Stimulated activated CD4-positive, alpha-beta T cell treated with anti-CD3 and anti-CD28 coated beads, Interleukin-1b, Interleukin-23, amount 100 ng/mL, for 1 hour (primary cell): Measurements from ENCODE around the gene RUFY4.
"Not testable (repeated sequence)": the region's sequence is repeated elsewhere in the genome, so short reads cannot be mapped to it uniquely, and the experiment has no call there.

Experiments used
- DNase-seq, 2 donors: peaks; one replicate each; pipeline ENCODE4 v3.0.0-alpha.2; 2020; ENCODE audit warnings: low read depth in 2 of 2

Gene RUFY4

GRCh38 chr2:218031261-218031660, 37.8 kb upstream of the RUFY4 start:
- DNase-seq = no peak

DNA sequence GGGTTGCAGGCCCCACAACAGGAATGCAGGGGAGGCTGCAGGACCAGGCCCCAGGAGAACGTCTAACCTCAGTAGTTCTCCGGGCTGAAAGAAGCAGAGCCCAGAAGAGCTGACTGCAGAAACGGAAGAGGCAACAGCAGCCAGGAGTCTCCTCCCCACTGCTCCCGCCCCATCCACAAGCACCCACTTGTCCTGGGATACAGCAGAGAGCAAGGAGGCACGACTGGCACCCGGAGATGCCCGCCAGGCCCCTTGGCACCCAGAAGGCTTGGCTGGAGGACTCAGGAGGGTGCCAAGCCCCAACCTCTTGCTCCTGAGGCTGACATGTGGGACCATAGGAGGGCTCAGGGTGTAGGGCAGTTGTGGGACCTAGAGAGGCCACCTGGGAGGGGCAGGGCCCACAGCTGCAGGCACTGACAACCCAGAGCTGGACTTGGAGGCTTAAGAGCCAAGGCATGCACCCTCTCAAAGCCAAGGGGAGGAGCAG, 37.2 kb upstream of the RUFY4 start:
- DNase-seq = no peak

DNA sequence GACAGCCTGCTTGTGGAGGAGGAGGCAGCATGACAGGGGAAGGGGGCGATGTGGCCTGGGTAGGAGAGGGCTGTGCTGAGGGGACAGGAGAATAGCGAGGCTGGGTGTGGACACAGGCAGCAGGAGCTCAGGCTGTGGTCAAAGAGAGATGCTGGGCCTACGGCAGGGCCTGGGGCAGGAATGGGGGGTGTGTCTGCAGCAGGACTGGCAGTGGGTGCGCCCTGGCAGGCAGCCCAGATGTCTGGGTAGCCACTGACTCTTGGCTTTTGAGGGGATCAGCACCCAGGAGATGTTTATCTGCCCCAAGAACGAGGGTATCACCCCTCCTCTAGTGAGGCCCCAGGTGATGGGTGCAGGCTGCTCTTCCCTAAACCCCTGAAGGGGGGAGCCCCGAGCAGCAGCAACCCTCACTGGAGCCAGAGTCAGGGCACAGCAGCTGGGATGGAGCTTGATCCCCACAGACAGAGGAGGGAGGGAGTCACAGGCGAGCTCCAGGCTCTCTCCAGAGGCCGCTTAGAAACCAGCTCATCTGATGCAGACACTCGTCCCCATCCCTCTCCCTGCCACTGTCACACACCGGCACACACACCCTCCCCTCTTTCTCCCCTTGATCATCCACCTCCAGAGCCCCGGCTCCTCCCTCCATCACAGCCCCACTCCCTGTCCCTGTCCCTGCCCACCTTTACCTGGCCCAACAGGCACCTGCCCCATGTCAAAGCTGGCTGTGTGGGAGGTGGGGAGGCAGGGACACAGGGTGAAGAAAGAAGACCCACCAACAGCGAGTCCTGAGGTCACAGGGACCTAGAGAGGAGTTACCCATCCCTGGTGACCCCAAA, 36.5 kb upstream of the RUFY4 start:
- no peak for DNase-seq

- DNase-seq = no peak
These were observed 35.9 kb upstream of the RUFY4 start for GRCh38 chr2:218033208-218033589.

DNA sequence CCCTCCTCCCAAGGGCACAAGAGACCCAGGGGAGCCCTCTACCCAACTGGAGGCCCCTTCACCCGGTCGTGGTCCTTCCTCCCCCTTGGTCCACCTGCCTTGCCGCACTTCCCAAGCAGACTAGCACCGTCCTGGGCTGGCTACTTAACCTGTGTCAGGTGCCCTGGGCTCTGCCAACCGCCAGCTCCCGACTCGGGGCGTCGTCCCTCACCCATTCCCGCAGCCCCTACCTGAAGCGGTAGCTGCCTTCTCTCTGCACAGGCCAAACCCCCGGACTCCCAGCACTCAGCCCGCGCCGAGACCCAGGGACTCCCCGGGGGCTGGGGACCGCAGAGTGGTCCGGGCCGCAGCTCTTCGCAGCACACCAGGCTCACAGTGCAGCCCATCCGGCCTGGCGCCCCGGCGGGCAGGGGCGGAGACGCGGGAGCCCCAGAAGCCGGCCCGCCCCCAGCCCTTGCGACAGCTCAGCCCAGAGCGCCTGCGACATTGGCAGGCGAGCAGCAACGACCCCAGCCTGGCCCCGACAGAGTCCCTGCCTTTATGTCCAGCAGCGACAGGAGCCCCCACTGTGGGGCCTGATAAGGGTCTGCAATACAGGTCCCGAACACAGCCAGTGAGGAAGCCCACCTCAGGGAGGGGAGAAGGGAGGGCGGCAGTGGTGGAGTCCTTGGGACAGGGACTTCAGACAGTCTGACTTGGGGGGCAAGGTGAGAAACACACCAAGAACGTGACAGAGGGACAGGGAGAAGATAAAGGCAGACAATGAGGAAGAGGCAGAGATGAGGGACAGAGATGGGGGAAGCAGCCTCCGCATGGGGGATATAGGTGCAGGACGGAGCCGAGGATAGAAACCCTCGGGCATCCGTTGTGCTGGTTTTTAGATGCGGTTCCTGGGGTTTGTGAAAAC, 35.2 kb upstream of the RUFY4 start:
- DNase-seq = no peak

DNA sequence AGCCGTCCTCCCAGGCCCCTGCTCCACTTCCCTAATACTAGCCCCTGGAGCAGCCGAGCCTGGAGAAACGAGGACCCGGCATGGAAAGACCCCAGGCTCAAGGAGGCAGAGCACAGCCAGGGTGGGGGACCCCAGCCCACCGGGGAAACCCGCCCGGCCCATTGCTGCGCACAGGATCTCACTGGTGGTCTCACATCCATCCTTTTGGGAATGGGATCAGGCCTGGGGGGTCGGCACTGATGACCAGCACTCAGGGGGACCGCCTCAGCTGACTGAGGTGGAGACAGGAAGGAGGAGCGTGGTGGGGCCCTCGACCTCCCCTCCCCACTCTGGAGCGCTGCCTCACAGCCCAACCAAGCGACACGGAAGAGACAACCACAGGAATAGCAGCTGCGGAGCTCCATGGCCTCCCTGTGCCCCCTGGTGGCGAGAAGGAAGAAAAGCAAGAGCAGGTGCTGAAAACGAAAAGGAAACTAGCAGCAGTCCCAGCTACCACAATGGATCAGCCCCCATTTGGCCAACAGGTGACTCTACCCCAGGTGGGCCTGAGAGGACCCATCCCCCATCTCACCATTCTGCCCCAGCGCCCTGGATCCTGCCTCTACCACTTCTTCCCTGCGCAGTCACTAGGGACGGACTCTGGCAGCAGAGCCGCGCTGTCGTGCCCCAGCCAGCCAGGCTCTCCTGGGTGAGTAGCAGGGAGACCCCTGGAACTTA, 34.4 kb upstream of the RUFY4 start:
- peak in 1 of 2 donors; percentile 23 for DNase-seq

- DNase-seq = no peak
These were observed 33.5 kb upstream of the RUFY4 start for GRCh38 chr2:218035463-218036100.

DNA sequence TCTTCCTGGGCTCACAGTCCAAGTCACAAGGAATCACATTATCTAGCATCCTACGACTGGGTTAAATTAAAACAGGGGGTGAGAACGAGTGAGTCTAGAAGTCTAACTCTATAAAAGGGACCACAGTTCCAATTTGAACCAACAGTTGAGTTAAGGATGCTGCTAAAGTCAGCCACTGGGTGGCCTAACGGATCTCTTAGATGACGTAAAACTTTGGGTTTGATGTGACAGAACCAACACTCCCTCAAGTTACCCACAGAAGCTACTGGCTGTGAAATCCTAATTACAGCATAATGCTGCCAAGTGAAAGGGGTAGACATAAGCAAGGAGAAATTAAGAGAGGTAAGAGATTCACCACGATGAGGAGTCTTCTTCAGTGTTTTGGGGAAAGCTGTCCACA, 32.7 kb upstream of the RUFY4 start:
- DNase-seq = no peak

GRCh38 chr2:218039171-218039570, 29.9 kb upstream of the RUFY4 start:
- DNase-seq = no peak

DNA sequence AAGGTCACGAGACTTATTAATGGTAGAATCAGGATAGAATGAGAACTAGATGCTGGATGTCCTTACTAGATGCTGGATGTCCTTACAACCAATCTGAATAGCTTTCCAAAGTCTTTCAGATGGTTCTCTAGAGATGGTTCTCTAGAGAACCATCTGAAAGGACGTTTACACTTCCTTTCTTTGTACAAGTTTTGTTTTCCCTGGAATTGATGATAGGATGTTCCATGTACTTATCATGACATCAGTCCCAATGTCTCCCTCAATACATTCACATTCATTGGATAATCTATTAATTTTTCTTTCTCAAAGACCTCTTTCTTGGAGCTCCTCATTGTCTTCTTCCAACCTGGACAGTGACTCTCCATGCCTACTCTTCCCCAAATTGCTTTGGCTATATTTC, 28.2 kb upstream of the RUFY4 start:
- no peak for DNase-seq

GRCh38 chr2:218041302-218042168, 27.5 kb upstream of the RUFY4 start:
- DNase-seq = no peak

DNA sequence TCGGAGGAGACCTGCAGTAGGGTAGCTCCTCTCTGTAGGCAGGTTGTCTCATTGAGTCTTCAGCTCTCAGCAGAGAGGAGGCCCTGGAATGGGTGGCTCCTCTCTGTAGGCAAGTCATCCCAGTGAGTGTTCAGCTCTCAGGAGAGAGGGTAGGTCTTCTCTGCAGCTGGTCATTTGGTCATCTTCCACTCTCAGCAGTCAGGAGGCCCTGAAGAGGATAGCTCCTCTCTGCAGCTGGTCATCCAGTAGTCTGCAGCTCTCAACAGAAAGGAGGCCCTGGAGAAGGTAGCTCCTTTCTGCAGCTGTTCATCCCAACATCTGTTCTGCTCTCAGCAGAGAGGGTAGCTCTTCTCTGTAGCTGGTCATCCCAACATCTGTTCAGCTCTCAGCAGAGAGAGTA, 26.0 kb upstream of the RUFY4 start:
- no peak for DNase-seq

GRCh38 chr2:218043701-218044109, 25.3 kb upstream of the RUFY4 start:
- no peak for DNase-seq

- not testable (repeated sequence) for DNase-seq
These were observed 24.5 kb upstream of the RUFY4 start for GRCh38 chr2:218044599-218044998.

DNA sequence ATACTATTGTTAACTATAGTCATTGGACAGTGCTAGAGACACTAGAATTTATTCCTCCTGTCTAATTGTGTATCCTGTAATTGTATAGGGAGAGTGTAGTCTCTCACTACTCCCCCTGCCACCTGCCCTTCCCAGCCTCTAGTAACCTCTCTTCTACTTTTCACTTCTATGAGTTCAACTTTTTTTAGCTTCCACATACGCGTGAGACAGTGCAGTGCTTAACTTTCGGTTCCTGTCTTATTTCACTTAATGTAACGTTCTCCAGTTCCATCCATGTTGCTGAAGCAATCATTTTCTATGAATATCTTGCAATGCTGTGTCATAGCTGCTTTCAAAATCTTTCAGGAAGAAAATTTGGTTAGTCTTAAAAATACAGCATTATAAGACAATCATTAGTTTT, 22.8 kb upstream of the RUFY4 start:
- no peak for DNase-seq

DNA sequence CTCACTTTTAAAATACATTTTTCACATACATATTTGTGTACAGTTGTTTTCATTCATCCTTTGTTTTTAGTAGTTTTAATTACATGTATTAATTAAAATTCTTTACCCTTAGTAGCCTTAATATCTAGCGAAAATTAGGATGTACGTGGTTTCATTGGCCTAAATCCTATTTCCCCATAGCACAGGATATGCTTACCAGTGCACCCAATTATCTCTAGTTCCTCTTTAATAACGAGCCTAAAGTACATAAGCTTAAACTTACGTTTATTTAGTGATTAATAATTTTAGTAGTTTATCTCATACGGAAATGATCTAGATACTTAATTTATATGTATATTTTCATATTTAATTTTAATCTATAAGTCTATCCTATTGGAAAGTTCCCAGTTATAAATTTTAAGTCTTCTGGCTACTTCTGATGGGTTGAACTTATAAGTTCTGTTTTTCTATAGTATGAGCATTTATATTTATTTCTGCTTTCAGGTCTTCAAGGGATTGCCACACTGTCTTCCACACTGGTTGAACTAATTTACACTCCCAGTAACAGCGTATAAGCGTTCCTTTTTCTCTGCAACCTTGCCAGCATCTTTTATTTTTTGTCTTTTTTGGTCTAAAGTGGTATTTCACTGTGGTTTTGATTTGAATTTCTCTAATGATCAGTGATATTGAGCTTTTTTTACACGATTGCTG, 21.4 kb upstream of the RUFY4 start:
- no peak for DNase-seq

- DNase-seq = no peak
These were observed 17.1 kb upstream of the RUFY4 start for GRCh38 chr2:218051903-218052302.

GRCh38 chr2:218059289-218059688, 9.8 kb upstream of the RUFY4 start:
- DNase-seq = no peak

DNA sequence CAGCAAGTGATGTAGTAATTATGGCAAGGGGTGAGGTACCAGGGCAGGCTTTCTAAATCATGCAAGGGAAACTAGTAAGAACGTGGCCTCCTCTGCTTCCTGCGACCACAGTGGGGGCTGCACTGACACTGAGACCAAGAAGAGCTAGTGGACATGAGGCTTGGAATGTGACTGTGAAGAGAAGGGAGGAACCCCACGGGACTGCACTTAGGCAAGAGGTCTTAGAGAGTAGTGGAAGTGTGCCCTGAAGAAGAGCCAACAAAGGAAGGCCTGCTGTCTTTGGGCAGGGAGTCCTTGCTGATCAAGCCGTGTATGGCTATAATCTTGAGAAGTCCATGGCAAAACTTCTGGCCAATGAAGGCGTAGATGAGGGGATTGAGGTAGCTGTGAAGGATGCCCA, 8.9 kb upstream of the RUFY4 start:
- no peak for DNase-seq
